ENCODE measurements around the gene NPAS1. TPM values are rescaled to one million over a fixed set of nuclear protein-coding genes. Genes with fewer than 3 reads are reported as not detected.

NPAS1 gene
- total and polyA plus RNA-seq, 2 of the 8 experiments (the other 6 are each of a cell fraction or from before 2014, with no cell fraction given): 9.9 to 13.9 TPM

- peaks cover 18 to 57% (median 25%) of the 10 kb centered on the region in 4 experiments for H3K36me3 ChIP-seq (ENCODE audit: control insufficient read depth in 2 of 4, insufficient read depth in 4 of 4, low read length in 3 of 4)
- 89% methylated on average over 5 of the region's 5 CpGs; no CpG with 5 or more reads in 1 of the 2 experiments for WGBS, 2 experiments (ENCODE audit: extremely low coverage in 1 of 2, insufficient coverage in 1 of 2, insufficient read length in 1 of 2, insufficient replicate concordance in 2 of 2, low coverage in 1 of 2, low lambda C conversion rate in 2 of 2, missing lambda C conversion rate in 1 of 2)
- no peak overlapping the region for H3K23ac ChIP-seq (ENCODE audit: insufficient read length)
- H3K9me3 ChIP-seq (ENCODE audit: insufficient read depth in 2 of 2, low read depth in 1 of 2, low read length in 1 of 2): no peaks in the 10 kb centered on the region
- no peak overlapping the region for H2BK15ac ChIP-seq (ENCODE audit: low read length)
- H4K20me1 ChIP-seq (replicated peaks in 1 of 2; ENCODE audit: control insufficient read depth in 1 of 2, insufficient read depth in 2 of 2, low read length in 2 of 2): peaks cover 16% of the 10 kb centered on the region in 2 experiments
- H3K27ac ChIP-seq (ENCODE audit: low read depth, low read length): no peak overlapping the region
- H2BK5ac ChIP-seq (ENCODE audit: low read depth, low read length): no peak overlapping the region
- H3K9ac ChIP-seq (replicated peaks in 1 of 4; ENCODE audit: extremely low read depth in 1 of 4, low read depth in 3 of 4, low read length in 3 of 4): no peak overlapping the region
- H4K5ac ChIP-seq (ENCODE audit: insufficient read length, low read depth, low read length): no peak overlapping the region
- no peak overlapping the region for H3K56ac ChIP-seq (replicated peaks; ENCODE audit: insufficient read length, low read depth, low read length)
- peaks cover 0 to 8% (median 4%) of the 10 kb centered on the region in 4 experiments; a peak in 2 of 7 replicates for H3K4me1 ChIP-seq (replicated peaks in 1 of 4; ENCODE audit: control insufficient read depth in 3 of 4, insufficient read depth in 4 of 4, low read length in 3 of 4)
- H4K8ac ChIP-seq (ENCODE audit: extremely low read depth, insufficient read depth, low read length): no peak overlapping the region
- no peak overlapping the region for H2AK5ac ChIP-seq (ENCODE audit: low read depth, low read length)
- H3K23me2 ChIP-seq (ENCODE audit: low read depth, low read length): no peaks in the 10 kb centered on the region
- H3K14ac ChIP-seq (ENCODE audit: insufficient read length): no peak overlapping the region
- no peak overlapping the region for H2BK120ac ChIP-seq (replicated peaks; ENCODE audit: low read depth, low read length)
- H2BK20ac ChIP-seq (ENCODE audit: low read length): no peak overlapping the region
- no peaks in the 10 kb centered on the region; a peak in 1 of 7 replicates for H3K27me3 ChIP-seq (replicated peaks in 1 of 4; ENCODE audit: control insufficient read depth in 3 of 4, extremely low read depth in 1 of 4, insufficient read depth in 3 of 4, low read length in 3 of 4)
- no peak overlapping the region for H3K18ac ChIP-seq (ENCODE audit: extremely low read depth, low read length)
- TF ChIP-seq SAP30 (IDR thresholded peaks at IDR 0.05; ENCODE audit: insufficient read depth, insufficient replicate concordance, low read length) (no peak), CTCF (IDR thresholded peaks at IDR 0.05; ENCODE audit: control extremely low read depth in 1 of 3, insufficient read depth in 1 of 3, low read depth in 1 of 3, low read length in 3 of 3) (no peak), SP4 (IDR thresholded peaks at IDR 0.05; ENCODE audit: low read length) (no peak), YY1 (IDR thresholded peaks at IDR 0.05; ENCODE audit: low read depth, low read length) (no peak), NRF1 (IDR thresholded peaks at IDR 0.05; ENCODE audit: low read depth, low read length) (no peak), GTF2F1 (IDR thresholded peaks at IDR 0.05; ENCODE audit: borderline replicate concordance, low read depth, low read length) (no peak), SRF (IDR thresholded peaks at IDR 0.05; ENCODE audit: low read depth, low read length) (no peak), SP1 (IDR thresholded peaks at IDR 0.05; ENCODE audit: low read depth, low read length) (no peak), SP2 (IDR thresholded peaks at IDR 0.05; ENCODE audit: low read length) (no peak), BACH1 (IDR thresholded peaks at IDR 0.05; ENCODE audit: low read length) (no peak), HDAC2 (IDR thresholded peaks at IDR 0.05; ENCODE audit: borderline replicate concordance in 1 of 2, low read depth in 2 of 2, low read length in 2 of 2) (no peak), CBX8 (IDR thresholded peaks at IDR 0.05; ENCODE audit: borderline replicate concordance, low read depth, low read length) (no peak)
- H3K79me2 ChIP-seq (ENCODE audit: control insufficient read depth in 1 of 2, insufficient read depth in 2 of 2, low read length in 2 of 2): peaks cover 0 to 40% of the 10 kb centered on the region in 2 experiments; a peak in 3 of 4 replicates
- POLR2A ChIA-PET (ENCODE audit: partially characterized antibody): interaction anchor here (0.9 to 13.8 kb wide), 3 partner anchors 14 to 18 kb away, joined by 3 to 209 read pairs (median 6); partner anchors contain the start of gene ZC3H4
- FAIRE-seq (no peak), DNase-seq (ENCODE audit: low read depth in 1 of 2, low spot score in 2 of 2) (no peak)
- no peak overlapping the region for H2BK12ac ChIP-seq (ENCODE audit: low read depth, low read length)
- H3K4me2 ChIP-seq (ENCODE audit: insufficient read depth in 1 of 2, low read depth in 2 of 2, low read length in 2 of 2): no peak overlapping the region
- H3K4me3 ChIP-seq (ENCODE audit: extremely low read depth in 1 of 4, insufficient read depth in 2 of 4, low read depth in 3 of 4, low read length in 4 of 4): no peak overlapping the region
- H2AFZ ChIP-seq (ENCODE audit: low read length): no peak overlapping the region
- H3K4ac ChIP-seq (replicated peaks; ENCODE audit: insufficient read length, low read depth, low read length): no peak overlapping the region
- peaks cover 15% of the 10 kb centered on the region for H3K79me1 ChIP-seq (ENCODE audit: low read depth, low read length)
- no peak overlapping the region for H4K91ac ChIP-seq (replicated peaks; ENCODE audit: insufficient read length, low read length)
- CTCF ChIA-PET (ENCODE audit: partially characterized antibody): interaction anchor here (0.8 to 4.7 kb wide), 4 partner anchors 13 to 82 kb away, joined by 3 to 32 read pairs (median 4); partner anchors contain the start of gene ZC3H4
These were observed 73.6 kb downstream of the NPAS1 start for GRCh38 chr19:47093254-47093653.
